ENCODE data around the gene SKP1.

GRCh38 chr5:134184155-134185135 is 7.7 kb upstream of the SKP1 start:
- no peak for TF ChIP-seq KAT2B (IDR thresholded peaks at IDR 0.05; ENCODE audit: low read depth, low read length)
- TF ChIP-seq, protein P1, sequence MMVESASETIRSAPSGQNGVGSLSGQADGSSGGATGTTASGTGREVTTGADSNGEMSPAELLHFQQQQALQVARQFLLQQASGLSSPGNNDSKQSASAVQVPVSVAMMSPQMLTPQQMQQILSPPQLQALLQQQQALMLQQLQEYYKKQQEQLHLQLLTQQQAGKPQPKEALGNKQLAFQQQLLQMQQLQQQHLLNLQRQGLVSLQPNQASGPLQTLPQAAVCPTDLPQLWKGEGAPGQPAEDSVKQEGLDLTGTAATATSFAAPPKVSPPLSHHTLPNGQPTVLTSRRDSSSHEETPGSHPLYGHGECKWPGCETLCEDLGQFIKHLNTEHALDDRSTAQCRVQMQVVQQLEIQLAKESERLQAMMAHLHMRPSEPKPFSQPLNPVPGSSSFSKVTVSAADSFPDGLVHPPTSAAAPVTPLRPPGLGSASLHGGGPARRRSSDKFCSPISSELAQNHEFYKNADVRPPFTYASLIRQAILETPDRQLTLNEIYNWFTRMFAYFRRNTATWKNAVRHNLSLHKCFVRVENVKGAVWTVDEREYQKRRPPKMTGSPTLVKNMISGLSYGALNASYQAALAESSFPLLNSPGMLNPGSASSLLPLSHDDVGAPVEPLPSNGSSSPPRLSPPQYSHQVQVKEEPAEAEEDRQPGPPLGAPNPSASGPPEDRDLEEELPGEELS (CRISPR knock-in tag; IDR thresholded peaks at IDR 0.05; ENCODE audit: borderline replicate concordance): no peak
- TF ChIP-seq ZFX (CRISPR knock-in tag; IDR thresholded peaks at IDR 0.05): no peak
- TF ChIP-seq, protein P2, sequence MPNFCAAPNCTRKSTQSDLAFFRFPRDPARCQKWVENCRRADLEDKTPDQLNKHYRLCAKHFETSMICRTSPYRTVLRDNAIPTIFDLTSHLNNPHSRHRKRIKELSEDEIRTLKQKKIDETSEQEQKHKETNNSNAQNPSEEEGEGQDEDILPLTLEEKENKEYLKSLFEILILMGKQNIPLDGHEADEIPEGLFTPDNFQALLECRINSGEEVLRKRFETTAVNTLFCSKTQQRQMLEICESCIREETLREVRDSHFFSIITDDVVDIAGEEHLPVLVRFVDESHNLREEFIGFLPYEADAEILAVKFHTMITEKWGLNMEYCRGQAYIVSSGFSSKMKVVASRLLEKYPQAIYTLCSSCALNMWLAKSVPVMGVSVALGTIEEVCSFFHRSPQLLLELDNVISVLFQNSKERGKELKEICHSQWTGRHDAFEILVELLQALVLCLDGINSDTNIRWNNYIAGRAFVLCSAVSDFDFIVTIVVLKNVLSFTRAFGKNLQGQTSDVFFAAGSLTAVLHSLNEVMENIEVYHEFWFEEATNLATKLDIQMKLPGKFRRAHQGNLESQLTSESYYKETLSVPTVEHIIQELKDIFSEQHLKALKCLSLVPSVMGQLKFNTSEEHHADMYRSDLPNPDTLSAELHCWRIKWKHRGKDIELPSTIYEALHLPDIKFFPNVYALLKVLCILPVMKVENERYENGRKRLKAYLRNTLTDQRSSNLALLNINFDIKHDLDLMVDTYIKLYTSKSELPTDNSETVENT (CRISPR knock-in tag; IDR thresholded peaks at IDR 0.05): no peak
- no peak for TF ChIP-seq DIDO1 (tag; IDR thresholded peaks at IDR 0.05; ENCODE audit: low read depth)
- no peak for TF ChIP-seq CBFA2T2 (conservative IDR thresholded peaks at IDR 0.05)
- no peak for TF ChIP-seq ZNF780A (CRISPR knock-in tag; IDR thresholded peaks at IDR 0.05)
- no peak for TF ChIP-seq ZNF586 (CRISPR knock-in tag; conservative IDR thresholded peaks at IDR 0.05)
- no peak for TF ChIP-seq CXXC5 (CRISPR knock-in tag; IDR thresholded peaks at IDR 0.05)
- TF ChIP-seq ZNF384 (IDR thresholded peaks at IDR 0.05; ENCODE audit: low read depth, low read length): no peak
- TF ChIP-seq ZSCAN29 (IDR thresholded peaks at IDR 0.05): no peak
- no peak for TF ChIP-seq ZSCAN32 (CRISPR knock-in tag; IDR thresholded peaks at IDR 0.05)

All from K562 (cell line).